Adipose tissue (tissue), 3 donors: ENCODE data around the gene BTBD16. TPM values are rescaled to one million over a fixed set of nuclear protein-coding genes. Genes with fewer than 3 reads are reported as not detected.

Experiments
- H3K27ac ChIP-seq: one replicate; pipeline ENCODE4 v1.5.1; 2013; ENCODE audit warnings: low read depth, low read length
- WGBS, 3 donors: extraction: QIAGEN DNeasy Blood & Tissue Kit; methylation state at CpG; one replicate each; pipeline ENCODE4 v1.1.7; 2013; 5-methylcytosine and 5-hydroxymethylcytosine counted together
- polyA plus RNA-seq, 3 donors: library from polyadenylated mRNA; stranded (reverse); fragments of 200-250 nt; gene quantifications; one replicate each; pipeline ENCODE4 v1.2.3, GENCODE V29; 2013
- donor health status: healthy with polysubstance abuse.
- donor health status: Bipolar disorder and iron deficiency.
- donor health status: healthy.

Gene BTBD16
- under 1 TPM; 0.04 to 0.34 (median 0.07) TPM for polyA plus RNA-seq

DNA sequence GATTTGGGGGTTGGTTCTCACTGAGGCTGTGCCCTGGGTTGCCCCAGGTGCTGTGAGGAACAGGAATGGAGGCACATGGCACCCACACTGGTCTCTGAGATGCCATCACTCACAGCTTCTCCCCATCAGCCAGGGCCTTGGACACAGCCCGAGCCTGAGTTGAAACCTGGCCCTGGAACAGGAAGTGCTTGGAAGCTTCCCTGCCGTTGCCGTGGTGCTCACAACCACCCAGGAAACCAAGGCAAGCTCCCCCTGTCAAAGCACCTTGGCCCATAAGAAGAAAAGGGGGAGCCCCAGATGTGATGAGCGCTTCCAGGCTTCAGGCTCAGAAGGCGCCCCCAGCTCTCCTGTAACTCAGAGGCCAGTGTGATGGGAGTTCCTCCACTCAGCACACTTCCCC is at the start of gene BTBD16:
TSS of gene BTBD16 (plus strand) at position 221 of the 400 bp plus-strand sequence. CDS start 3,786 bp downstream, outside the sequence.
- WGBS, 3 donors: 46 to 69% (median 55%) methylated on average over 5 of the region's 5 CpGs

DNA sequence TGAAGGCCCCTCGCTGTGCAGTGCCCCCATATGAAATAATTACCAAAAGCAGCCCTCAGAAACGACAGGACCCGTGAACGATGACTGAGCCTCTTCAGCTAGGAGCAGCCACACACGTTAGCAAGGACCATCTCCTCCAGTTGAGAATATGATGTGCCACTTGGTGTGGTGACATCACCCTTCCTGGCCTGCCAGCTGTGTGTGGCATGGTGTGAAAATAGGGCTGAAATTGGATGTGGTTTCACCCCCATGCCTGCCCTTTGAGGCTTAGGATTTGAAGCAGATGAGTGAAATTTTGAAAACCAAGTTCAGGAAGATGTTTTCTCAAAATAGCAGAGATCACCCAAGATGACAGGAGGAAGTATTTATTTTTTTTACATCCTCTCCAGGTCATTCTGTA is 49.1 kb upstream of the BTBD16 start:
- no peak overlapping the region for H3K27ac ChIP-seq
- 87 to 90% (median 88%) methylated on average over 5 of the region's 5 CpGs for WGBS, 3 donors

More for the DNA sequence above, at the start of gene BTBD16:
- H3K27ac ChIP-seq: no peak within 1 kb of the TSS

DNA sequence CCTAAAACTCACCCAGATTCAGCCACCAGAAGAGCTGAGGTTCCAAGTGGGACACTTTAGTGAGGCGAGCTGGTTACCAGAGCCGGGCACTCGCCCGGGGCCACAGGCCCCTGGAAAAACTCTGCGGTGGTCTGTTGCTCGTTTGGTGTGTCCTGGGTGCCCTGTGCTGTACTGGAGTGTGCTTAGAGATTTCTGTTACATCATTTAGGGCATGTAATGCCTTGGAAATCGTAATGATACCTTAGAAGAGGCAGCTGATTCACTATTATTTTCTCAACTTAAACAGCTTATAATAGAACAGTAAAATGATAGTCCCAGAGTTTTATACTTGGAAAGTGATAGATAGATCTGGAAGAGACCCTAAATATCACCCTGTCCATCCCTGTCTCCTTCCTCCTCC is 48.5 kb upstream of the BTBD16 start:
- WGBS, 3 donors: 91 to 94% (median 93%) methylated on average over 7 of the region's 7 CpGs
- H3K27ac ChIP-seq: no peak overlapping the region

DNA sequence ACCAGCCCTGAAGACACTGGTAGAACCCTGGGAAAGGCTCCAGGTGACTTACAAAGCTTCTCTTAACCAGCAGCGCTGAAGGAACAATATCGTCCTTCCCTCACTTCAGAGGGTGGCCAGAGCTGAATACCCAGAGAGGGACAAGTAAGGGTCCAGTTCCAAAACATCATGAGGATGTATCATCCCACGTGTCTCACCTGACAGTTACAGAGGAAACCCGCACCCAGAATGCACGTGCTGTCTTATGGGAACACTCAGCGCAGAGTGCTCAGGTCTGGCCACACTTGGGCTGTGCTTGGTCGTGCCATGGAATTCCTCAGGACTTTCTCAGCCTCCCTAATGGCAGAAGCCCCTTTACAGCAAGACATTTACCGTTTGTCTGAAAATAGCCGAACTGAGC is 46.9 kb upstream of the BTBD16 start:
- 89 to 94% (median 93%) methylated on average over 9 of the region's 9 CpGs for WGBS, 3 donors
- no peak overlapping the region for H3K27ac ChIP-seq

DNA sequence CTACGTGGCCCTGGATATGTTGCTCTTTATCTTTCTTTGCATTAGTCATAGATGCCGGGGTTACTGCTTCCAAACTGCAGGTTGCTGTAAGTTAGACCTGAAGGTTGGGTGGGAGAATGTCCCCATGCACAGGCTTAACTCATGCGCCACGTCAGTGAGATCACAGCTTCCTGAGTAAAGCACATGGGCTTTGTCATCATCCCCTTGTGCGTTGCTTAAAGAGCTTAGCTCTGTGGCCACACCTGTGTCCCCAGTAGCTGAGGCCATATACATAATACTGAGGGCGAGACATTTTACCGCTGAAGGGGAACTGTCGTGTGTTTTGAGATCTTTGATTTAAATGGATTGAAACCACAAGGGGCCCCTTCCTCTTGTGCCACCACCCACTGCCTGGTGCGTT is 45.8 kb upstream of the BTBD16 start:
- WGBS, 3 donors: 62 to 82% (median 70%) methylated on average over 9 of the region's 9 CpGs
- H3K27ac ChIP-seq: no peak overlapping the region

DNA sequence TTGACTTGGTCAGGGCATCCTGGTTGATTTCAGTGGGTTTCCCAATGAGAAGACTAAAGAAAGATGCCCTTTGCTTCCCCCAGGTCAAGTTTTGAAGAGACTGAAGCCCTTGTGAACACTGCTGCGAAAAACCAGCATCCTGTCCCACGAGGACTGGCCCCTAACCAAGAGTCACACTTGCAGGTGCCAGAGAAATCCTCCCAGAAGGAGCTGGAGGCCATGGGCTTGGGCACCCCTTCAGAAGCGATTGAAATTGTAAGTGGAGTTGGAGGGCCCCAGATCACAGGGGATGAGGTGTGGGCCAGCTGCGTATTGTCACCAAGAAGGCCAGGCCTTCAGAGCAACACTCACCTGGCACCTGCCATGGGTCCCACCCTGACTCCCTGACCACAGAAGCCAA is 43.3 kb upstream of the BTBD16 start:
- H3K27ac ChIP-seq: no peak overlapping the region
- 92 to 98% (median 93%) methylated on average over 4 of the region's 4 CpGs for WGBS, 3 donors

DNA sequence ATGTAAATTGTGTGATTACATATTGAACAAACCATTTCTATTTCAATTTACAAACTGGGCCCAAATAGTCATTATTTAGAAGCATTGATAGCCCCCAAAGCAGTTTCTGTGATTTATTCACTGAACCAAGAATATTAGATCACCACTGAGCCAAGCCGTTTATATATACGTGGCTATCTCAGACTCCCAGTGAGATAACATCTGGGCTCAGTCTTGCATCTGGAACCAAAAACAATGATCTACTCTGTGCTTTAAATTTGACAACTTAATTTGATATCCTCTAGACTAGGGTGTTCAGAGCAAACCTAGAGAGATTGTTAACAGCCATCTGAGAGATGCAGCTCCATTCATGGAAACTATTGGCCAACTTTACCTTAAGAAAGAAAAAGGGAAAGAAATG is 41.4 kb upstream of the BTBD16 start:
- H3K27ac ChIP-seq: no peak overlapping the region
- 73 to 88% (median 75%) methylated on average over 2 of the region's 2 CpGs for WGBS, 3 donors

DNA sequence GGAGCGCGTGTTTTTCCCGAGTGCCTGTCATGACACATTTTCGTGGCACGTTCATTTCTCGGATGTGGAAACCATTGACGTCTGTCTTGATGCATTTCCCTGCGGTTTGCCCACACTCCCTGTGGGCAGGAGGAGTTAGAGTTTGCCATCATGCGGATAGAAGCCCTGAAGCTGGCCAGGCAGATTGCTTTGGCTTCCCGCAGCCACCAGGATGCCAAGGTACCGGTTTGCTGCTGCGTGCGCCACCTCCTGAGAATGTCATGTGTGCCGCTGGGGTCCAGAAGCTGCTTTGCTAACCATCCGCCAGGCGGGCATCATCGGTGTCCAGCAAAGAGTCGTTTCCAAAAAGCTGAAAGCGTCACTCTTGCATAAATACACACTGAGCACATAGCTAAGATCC is 40.9 kb upstream of the BTBD16 start:
- no peak overlapping the region for H3K27ac ChIP-seq
- 95 to 96% (median 96%) methylated on average over 19 of the region's 19 CpGs for WGBS, 3 donors

DNA sequence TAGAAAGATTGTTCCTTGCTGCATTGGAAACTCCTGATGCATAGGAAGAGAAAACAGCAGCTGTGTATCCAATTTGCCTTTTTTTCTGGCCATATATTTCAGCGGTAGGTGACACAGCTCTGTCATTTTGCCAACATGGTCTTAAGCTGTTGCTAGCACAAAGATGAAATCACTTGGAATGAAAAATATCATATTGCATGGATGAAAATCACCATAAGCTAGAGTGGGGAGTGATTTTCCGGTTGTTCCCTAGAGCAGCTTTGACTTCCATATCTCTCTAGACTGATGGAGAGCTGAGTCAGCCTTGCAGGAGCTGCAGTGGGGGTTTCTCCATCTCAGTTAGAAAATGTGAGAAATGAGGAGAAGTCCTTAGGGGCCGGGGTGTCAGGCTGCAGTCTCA is 38.3 kb upstream of the BTBD16 start:
- H3K27ac ChIP-seq: no peak overlapping the region
- 65 to 83% (median 73%) methylated on average over 3 of the region's 3 CpGs for WGBS, 3 donors

DNA sequence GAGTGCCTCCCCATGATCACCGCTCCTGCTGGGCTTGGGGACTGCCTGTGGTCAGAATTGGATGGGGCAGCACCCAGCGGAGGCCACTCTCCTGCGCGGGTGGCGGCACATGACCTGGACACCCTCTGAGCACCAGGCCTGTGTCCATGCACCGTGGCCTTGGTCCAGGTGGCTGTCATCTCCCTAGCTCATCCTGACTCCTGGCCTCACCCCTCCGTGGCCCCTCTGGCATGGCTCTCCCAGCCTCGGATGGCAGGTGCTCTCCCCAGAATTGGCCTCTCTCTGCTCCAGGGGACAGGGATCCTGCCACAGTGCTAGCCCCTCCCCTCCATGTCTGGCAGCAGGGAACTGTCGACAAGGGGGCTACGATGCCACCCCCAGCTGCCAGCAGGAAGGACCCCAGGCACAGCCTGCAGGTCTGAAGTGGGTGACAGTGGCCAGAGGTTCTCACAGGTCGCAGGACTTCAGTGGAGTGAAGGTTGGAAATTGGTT is 37.2 kb upstream of the BTBD16 start:
- 85 to 94% (median 89%) methylated on average over 11 of the region's 11 CpGs for WGBS, 3 donors

DNA sequence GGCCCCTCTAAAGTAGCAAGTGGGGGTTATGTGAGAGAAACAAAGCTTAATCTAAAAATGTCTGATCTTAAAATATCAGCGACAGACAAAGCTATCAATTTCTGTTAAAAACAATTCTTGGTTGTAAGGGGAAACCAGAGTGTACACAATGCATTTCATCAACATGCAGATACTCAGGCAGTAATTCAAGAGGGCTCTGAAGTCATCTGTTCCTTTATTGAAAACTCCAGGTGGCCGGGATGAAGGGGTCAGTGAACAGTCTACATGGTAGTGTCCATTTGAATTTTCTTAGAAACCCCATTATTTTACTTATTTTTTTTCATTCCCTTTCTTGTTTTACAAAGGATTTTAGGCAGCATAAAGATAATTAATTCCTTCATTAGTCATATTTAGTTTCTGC is 36.7 kb upstream of the BTBD16 start:
- WGBS, 3 donors: 84 to 86% (median 86%) methylated on average over 2 of the region's 2 CpGs
- H3K27ac ChIP-seq: no peak overlapping the region

More for the DNA sequence above, 37.2 kb upstream of the BTBD16 start:
- no peak overlapping the region for H3K27ac ChIP-seq

DNA sequence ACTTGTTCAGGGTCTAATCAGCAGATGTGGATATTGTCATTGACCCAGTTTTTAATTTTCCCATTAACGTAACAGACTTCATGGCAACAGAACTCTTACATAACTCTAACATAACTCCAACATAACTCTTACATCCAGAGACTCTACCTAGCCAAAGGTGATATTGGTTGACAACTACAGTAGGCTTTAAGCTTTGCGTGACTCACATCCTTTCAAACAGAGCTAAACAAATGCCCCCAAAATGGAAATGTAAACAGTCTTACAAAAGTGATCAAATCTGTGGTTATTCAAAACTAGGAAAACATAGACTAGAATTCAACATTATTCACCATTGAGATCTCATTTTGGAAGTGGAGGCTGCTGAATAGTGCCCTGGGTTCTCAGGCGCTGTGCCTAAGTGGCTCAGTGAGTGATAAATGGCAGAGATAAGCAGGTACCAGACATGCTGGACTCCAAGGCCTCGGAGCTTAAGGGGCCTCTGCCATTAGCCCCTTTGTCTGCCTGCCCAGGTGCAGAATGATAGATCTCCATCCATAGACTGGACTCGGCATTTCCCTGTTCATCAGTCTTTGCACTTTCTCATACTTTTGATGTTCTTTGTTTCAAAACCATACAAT is 34.3 kb upstream of the BTBD16 start:
- H3K27ac ChIP-seq: no peak overlapping the region
- WGBS, 3 donors: 79 to 96% (median 91%) methylated on average over 5 of the region's 5 CpGs

DNA sequence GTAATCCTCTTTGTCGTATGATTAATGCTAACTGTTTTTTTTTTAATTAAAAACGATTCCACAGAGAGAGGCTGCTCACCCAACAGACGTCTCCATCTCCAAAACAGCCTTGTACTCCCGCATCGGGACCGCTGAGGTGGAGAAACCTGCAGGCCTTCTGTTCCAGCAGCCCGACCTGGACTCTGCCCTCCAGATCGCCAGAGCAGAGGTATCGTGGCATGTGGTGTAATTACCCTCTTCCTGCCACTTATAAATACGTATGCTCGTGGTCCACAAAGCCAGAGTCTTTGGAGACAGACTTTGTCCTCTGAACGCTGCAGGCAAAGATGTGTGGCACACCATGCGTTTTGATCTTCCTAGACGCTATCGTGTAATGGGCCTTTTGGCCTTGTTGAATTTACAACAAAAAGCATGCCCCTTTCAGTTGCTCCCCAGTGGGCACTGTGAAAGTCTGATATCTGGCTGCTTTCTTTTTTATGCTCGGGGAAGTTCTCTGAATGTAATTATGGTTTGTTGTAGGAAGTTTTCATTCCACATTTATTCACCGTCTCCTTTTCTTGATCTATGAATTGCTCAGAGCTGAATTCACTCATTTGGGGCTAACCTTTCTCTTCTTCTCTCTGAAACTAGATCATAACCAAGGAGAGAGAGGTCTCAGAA is 33.6 kb upstream of the BTBD16 start:
- WGBS, 3 donors: 78 to 85% (median 84%) methylated on average over 17 of the region's 17 CpGs
- H3K27ac ChIP-seq: no peak overlapping the region

DNA sequence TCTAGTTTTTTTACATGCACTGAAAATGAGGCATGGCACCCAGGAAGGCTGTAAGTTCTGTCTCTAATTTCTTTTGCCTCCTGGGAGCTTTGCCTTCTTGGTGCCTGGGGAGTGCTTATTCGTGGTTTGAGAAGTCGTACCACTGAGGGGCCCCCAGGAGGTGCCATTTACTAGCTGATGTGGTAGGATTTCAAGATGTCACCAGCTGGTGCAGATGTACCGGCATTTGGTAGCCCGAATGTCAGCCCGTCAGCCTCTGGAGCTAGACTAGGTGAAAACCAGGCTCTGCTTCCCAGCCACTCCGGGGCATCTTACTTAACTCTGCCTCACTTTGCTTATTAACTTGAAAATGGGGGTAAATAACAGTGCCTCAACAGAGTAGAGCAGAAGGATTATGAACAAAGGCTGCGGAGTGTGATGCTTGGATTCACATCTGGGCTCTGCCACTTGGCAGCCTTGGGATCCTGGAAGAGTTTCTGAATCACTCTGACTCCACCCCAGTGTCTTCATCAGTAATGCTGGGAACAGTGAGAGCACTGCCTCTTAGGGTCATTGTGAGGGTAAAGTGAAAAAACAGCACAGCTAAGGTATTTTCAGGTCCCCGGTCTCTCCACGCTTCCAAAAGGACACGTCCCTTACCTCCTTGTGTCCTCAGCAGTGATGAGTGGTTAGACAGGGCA is 31.4 kb upstream of the BTBD16 start:
- WGBS, 3 donors: 79 to 91% (median 84%) methylated on average over 10 of the region's 10 CpGs
- H3K27ac ChIP-seq: no peak overlapping the region

DNA sequence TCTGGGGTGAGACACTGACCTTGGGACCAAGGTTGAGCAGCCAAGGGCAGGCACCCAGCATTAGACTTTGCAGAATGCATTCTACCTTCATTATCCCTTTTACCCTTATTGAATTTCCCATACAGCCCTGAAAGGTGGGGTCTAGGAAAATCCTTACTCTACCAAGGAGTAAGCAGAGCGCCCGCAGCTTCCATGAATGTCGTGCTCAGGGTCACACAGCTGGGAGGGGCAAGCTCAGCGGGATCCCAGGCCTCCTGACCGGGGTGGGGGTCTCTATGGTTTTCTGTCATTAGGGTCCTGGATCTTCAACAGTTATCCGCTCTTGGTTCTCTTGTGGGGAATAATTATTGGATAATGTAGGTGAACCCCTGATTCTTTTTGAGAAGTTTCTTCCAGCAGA is 30.7 kb upstream of the BTBD16 start:
- 94 to 97% (median 95%) methylated on average over 6 of the region's 6 CpGs for WGBS, 3 donors

DNA sequence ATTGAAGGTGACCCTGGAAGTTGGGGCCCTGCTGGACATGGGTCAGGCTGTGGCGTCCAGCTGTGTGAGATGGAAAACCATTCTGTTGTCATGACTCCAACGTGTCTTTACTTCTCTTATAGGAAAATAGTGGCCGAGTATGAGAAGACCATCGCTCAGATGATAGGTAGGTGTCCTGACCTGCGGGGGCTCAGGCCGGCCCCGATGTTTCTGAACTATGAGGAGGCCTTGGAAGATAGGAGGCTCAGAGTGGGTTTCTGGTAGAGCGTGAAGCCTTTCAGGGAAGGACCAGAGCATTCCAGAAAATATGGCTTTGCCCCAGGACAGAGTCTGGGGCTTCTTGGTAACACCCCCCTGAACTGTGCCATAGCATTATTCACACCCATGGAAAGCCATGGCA is 29.3 kb upstream of the BTBD16 start:
- WGBS, 3 donors: 89 to 94% (median 94%) methylated on average over 8 of the region's 8 CpGs
- no peak overlapping the region for H3K27ac ChIP-seq

More for the DNA sequence above, 30.7 kb upstream of the BTBD16 start:
- H3K27ac ChIP-seq: no peak overlapping the region

DNA sequence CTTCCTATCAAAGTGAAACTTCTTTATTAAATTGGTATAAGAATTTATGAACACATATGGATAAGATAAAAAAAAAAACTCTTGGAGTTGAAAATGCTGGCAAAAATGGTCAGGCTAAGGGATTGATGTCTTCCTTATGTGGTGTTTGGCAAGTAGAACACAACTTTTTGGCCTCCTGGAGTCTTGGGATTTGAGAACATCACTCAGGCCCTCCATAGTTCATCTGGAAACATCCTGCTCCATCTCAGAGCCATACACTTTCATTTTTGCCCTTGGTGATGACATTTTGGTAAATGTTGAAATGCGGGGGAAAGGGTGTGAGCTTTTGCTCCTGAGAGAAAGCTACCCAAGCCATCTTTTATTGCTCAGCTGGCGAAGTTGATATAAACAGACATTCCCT is 27.5 kb upstream of the BTBD16 start:
- no peak overlapping the region for H3K27ac ChIP-seq
- 64 to 83% (median 68%) methylated on average over 2 of the region's 2 CpGs for WGBS, 3 donors

DNA sequence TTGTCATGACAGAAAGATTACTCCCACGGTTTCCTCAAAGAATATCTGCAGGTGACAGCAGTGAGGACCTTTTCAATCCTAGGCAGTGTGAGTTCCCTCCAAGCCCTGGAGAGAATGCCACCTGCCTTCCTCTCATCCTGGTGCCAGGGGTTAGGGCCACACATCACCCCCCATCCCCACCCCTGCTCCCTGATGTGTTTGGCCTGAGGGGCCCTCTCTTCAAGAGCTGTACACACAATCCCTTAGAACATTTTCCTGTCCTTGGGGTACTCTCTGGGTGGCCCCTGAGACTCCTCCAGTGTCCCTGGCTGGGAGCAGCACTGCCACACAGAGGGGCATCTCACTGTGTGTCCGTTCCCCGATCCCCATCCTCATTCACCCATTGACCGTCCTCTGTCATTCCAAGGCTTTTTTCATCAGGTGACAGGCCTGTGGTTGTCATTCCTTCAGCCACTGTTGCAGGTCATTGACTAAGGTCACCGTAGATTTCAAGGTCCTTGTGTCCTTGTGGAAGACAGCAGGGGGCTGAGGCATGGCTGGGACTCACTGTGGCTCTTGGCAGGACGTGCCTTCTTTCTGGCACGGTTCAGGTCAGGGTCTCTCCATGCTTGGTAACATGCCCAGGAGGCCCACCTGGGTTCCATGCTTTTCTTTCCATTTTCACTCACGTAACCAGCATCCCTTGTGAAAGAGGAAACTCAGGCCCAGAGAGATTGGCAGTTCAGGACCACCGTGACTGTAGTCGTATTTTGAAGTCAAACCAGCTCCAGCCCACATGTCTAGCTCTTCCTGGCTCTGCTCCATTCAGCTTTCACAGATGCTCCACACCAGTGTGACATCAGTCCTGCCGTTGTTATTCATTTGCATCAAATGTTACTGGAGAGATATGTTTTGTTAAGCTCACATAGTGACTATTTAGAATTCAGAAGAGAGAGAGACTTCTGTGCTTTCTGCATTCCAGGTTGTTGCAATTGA is 26.8 kb upstream of the BTBD16 start:
- H3K27ac ChIP-seq: no peak overlapping the region
- 84 to 85% (median 85%) methylated on average over 11 of the region's 11 CpGs for WGBS, 3 donors
